ENCODE measurements around the gene MRPS25. TPM values are rescaled to one million over a fixed set of nuclear protein-coding genes. Genes with fewer than 3 reads are reported as not detected.

The MRPS25 gene
- total RNA-seq, 2 donors from 2014 or later = 68.3 to 82.7 TPM

GRCh38 chr3:15051531-15051930, 13.6 kb downstream of the MRPS25 start:
- intact Hi-C loops (cut with DNase I, micrococcal nuclease) = no loop called here
- DNase-seq (peak; percentile 32 to 44), ATAC-seq (peak; percentile 88)

GRCh38 chr3:15050405-15051092, 14.6 kb downstream of the MRPS25 start:
- DNase-seq (no peak), ATAC-seq (no peak)
- intact Hi-C loops (cut with DNase I, micrococcal nuclease) = no loop called here

GRCh38 chr3:15049584-15049983, 15.5 kb downstream of the MRPS25 start:
- intact Hi-C loops (cut with DNase I, micrococcal nuclease) = no loop called here
- no peak for ATAC-seq
- DNase-seq = no peak

GRCh38 chr3:15045667-15046066, 19.4 kb downstream of the MRPS25 start:
- DNase-seq = no peak
- intact Hi-C loops (cut with DNase I, micrococcal nuclease) = no loop called here
- no peak for ATAC-seq

GRCh38 chr3:15044326-15044725, 20.8 kb downstream of the MRPS25 start:
- intact Hi-C loops (cut with DNase I, micrococcal nuclease) = no loop called here
- no peak for ATAC-seq
- DNase-seq = no peak

- DNase-seq (no peak), ATAC-seq (no peak)
- intact Hi-C loops (cut with DNase I, micrococcal nuclease) = no loop called here
Measured at GRCh38 chr3:15043408-15044171, 21.5 kb downstream of the MRPS25 start.

GRCh38 chr3:15042936-15043335, 22.2 kb downstream of the MRPS25 start:
- intact Hi-C loops (cut with DNase I, micrococcal nuclease) = no loop called here
- no peak for DNase-seq
- ATAC-seq = no peak

- DNase-seq (no peak), ATAC-seq (no peak)
- intact Hi-C loops (cut with DNase I, micrococcal nuclease) = no loop called here
Measured at GRCh38 chr3:15041950-15042349, 23.2 kb downstream of the MRPS25 start.

GRCh38 chr3:15040844-15041243, 24.3 kb downstream of the MRPS25 start:
- intact Hi-C loops (cut with DNase I, micrococcal nuclease) = no loop called here
- DNase-seq (no peak), ATAC-seq (no peak)

- ATAC-seq (no peak), DNase-seq (no peak)
- intact Hi-C loops (cut with DNase I, micrococcal nuclease) = no loop called here
Measured at GRCh38 chr3:15038306-15038705, 26.8 kb downstream of the MRPS25 start.

GRCh38 chr3:15033103-15033502, 32.0 kb downstream of the MRPS25 start:
- no peak for ATAC-seq
- intact Hi-C loops (cut with DNase I, micrococcal nuclease) = no loop called here
- DNase-seq = no peak

- ATAC-seq (no peak), DNase-seq (no peak)
- intact Hi-C loops (cut with DNase I, micrococcal nuclease) = no loop called here
Measured at GRCh38 chr3:15032650-15033049, 32.5 kb downstream of the MRPS25 start.

GRCh38 chr3:15029625-15030024, 35.5 kb downstream of the MRPS25 start:
- DNase-seq (no peak), ATAC-seq (no peak)
- intact Hi-C loops (cut with DNase I, micrococcal nuclease) = no loop called here

- ATAC-seq = no peak
- intact Hi-C loops (cut with DNase I, micrococcal nuclease) = no loop called here
- no peak for DNase-seq
Measured at GRCh38 chr3:15023719-15024118, 41.4 kb downstream of the MRPS25 start.

- ATAC-seq (no peak), DNase-seq (no peak)
- intact Hi-C loops (cut with DNase I, micrococcal nuclease) = no loop called here
Measured at GRCh38 chr3:15023249-15023648, 41.9 kb downstream of the MRPS25 start.

- no peak for ATAC-seq
- intact Hi-C loops (cut with DNase I, micrococcal nuclease) = no loop called here
- DNase-seq = no peak
Measured at GRCh38 chr3:15017191-15017590, 47.9 kb downstream of the MRPS25 start.

- no peak for ATAC-seq
- intact Hi-C loops (cut with DNase I, micrococcal nuclease) = no loop called here
Measured at GRCh38 chr3:15015456-15015855, 49.7 kb downstream of the MRPS25 start.

GRCh38 chr3:15014606-15015328, 50.3 kb downstream of the MRPS25 start:
- DNase-seq = no peak
- no peak for ATAC-seq
- intact Hi-C loops (cut with DNase I, micrococcal nuclease) = no loop called here

More at GRCh38 chr3:15015456-15015855, 49.7 kb downstream of the MRPS25 start:
- no peak for DNase-seq

GRCh38 chr3:15011174-15011573, 53.9 kb downstream of the MRPS25 start:
- DNase-seq (no peak), ATAC-seq (no peak)
- intact Hi-C loops (cut with DNase I, micrococcal nuclease) = no loop called here

GRCh38 chr3:15010664-15011063, 54.5 kb downstream of the MRPS25 start:
- intact Hi-C loops (cut with DNase I, micrococcal nuclease) = no loop called here
- ATAC-seq (no peak), DNase-seq (no peak)

Data from left colon (tissue), 2 donors.